Fibroblast of peridontal ligament (primary cell): ENCODE data around the gene GNB1L.
"Not testable (repeated sequence)": the region's sequence is repeated elsewhere in the genome, so short reads cannot be mapped to it uniquely, and the experiment has no call there.

ENCODE experiments used
- DNase-seq: peaks from one replicate; pipeline ENCODE4 v3.0.0-alpha.2; 2010; ENCODE audit errors: extremely low read depth

GNB1L gene

GRCh38 chr22:19843857-19844376, 10.8 kb downstream of the GNB1L start:
- DNase-seq: no peak

DNA sequence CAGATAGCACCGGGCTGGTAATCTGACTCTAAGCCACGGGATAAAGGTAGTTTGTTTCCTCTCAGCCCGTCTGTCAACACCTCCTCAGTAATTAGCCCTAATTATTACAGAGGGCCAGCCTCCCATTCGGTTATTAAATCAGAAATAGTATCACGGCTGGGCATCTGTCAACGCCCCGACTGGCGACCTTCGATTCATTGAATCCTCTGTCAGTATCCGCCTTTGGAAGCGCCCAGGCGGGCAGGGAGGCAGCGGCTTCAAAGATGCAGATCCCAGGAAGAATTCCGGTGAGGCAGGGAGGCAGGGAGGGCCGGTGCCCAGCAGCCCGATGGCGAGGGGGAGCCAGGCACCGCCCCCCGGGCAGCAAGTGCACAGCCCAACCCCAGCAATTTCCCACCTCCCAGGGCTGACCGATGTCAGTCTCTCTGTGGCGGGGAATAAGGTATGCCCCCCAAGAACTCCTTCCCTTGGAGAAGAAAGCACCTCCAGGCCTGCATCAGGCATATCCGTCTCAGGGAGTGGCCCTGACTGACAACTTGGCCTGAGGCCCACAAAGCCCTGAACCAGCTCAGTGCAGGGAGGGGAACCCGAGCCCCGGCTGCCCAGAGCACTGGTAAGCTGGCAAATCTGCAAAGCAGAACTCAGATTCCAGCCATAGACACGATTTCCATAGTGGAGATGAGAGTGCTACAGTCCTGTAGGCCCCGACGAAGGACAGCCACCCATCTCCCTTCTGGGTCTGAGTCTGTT, 11.4 kb downstream of the GNB1L start:
- no peak for DNase-seq

GRCh38 chr22:19842393-19843106, 12.1 kb downstream of the GNB1L start:
- no peak for DNase-seq

- no peak for DNase-seq
Measured at GRCh38 chr22:19841641-19842392, 12.9 kb downstream of the GNB1L start.

DNA sequence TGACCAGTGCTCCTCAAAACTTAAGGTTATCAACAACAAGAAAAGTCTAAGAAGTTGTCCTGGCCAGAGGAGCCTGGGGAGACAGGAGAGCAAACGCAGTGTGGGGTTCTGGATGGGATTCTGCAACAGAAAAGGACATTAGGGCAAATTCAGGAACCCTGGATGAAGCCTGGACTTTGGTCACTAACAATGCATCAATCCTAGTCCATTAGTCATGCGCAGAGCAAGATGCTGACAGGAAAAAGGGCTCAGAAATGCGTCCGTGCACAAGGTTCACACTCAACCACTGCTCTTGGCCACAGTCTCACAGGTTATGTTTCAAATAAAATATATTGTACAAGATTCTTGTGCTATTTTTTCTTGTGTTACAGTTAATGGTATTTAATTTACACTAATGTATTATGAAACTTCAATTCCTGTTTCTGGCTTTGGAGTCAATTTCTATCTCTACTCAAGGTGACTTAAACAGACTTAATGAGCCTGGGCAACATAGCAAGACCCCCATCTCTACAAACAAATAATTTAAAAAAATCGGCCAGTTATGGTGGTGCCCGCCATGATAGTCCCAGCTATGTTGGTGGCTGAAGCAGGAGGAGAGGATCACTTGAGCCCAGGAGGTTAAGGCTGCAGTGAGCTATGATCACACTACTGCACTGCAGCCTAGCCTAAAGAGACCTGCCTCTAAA, 13.6 kb downstream of the GNB1L start:
- DNase-seq: no peak

GRCh38 chr22:19840059-19840458, 14.6 kb downstream of the GNB1L start:
- DNase-seq: no peak

DNA sequence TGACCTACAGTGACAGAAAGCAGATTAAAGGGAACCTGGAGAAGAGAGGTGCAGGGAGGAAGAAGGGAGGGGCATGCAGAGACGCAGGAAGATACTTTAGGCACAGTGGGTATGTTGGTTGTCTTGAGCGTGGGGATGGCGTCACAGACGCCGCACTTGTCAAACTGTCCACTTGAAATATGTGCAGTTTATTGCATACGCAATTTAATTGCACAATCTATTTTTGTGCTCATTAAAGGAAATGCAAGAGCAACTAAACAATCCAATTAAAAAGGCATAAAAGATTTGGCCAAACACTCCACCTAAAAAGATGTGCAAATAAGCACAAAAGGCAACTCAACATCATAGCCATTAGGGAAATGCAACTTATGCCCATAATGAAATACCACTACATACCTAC, 16.8 kb downstream of the GNB1L start:
- DNase-seq: no peak

- DNase-seq: peak; percentile 37
Measured at GRCh38 chr22:19836512-19836911, 18.2 kb downstream of the GNB1L start.

DNA sequence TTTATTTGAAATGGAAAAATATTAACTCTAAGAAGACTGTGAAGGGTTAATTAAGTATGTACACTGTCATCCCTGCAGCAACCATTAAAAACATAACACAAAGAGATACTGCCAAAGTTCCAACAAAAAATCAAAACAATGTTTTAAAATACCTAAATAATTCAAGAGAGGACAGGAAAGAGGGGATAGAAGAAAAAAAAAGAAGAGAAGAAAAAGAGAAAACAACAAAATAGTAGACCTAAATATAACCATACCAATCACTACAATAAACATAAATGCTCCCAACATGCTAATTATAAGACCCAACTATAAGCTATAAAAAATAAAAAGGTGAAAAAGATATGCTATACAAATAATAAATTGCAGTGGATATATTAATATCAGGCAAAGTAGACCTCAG, 20.1 kb downstream of the GNB1L start:
- DNase-seq: no peak

GRCh38 chr22:19833327-19833726, 21.3 kb downstream of the GNB1L start:
- DNase-seq: not testable (repeated sequence)

DNA sequence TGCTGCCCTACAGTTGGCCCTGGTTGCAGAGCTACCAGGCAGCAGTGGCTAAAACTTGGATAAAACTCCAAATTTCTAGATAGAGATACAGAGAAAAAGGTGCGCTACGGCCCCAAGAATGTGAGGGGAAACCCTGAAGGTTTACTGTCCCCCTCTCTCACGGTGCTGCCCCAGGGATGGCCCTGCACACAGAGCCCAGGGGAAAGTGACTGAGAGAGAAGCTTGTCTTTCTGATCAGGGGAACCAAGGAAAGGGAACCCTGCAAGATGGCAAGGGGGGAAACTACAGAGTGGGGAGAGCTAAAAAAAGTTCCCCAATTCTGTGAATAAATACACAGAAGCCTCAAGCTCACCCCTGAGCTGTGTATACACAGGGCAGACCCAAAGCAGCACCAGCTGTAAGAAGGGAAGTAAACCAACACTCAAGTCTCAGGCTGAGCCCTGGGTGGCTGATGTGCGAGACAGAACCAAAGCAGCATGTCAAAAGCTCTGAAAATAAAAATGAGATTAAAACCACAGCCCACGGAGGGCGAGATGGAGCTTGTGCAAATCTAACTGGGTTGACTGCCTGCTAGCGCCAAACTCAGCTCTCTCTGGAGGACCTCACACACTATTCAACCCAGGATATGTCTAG, 22.1 kb downstream of the GNB1L start:
- peak; percentile 45 for DNase-seq

GRCh38 chr22:19831979-19832378, 22.7 kb downstream of the GNB1L start:
- not testable (repeated sequence) for DNase-seq

- DNase-seq: no peak
Measured at GRCh38 chr22:19831016-19831415, 23.7 kb downstream of the GNB1L start.

GRCh38 chr22:19828035-19828401, 26.7 kb downstream of the GNB1L start:
- DNase-seq: no peak

- no peak for DNase-seq
Measured at GRCh38 chr22:19827341-19828034, 27.2 kb downstream of the GNB1L start.

- no peak for DNase-seq
Measured at GRCh38 chr22:19826619-19826950, 28.1 kb downstream of the GNB1L start.

DNA sequence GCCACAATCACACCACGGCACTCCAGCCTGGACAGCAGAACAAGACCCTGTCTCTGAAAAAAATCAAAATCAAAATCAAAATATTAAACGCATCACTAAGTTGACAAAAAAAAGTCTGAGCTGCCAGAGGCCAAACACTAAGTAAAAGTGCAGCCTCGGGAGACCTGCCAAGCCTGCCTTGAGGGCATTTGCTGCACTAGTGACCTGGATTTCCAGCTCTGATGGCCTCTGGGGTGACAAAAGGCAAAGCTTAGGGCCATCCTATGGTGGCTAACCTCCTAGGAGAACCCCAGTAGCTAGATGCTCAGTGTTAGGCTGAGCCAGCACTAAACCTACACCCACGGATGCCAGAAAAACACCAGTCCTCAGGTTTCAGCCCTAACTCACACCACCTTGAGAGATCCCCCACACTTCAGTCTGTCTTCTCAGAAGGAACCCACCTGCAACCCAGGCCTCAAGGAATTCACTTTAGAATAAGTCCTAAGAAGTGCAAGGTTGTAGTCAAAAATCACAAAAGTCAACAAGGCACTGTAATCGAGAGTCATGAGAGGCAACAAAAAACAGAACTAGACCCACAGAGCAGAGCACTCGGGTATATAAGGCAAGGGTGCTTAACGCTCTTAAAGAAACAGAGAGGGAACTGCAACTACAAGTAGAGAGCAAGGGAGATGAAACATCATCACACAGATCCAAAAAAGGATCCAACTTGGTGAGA, 28.6 kb downstream of the GNB1L start:
- no peak for DNase-seq

GRCh38 chr22:19824926-19825339, 29.7 kb downstream of the GNB1L start:
- DNase-seq: no peak

GRCh38 chr22:19824212-19824925, 30.3 kb downstream of the GNB1L start:
- DNase-seq: no peak

DNA sequence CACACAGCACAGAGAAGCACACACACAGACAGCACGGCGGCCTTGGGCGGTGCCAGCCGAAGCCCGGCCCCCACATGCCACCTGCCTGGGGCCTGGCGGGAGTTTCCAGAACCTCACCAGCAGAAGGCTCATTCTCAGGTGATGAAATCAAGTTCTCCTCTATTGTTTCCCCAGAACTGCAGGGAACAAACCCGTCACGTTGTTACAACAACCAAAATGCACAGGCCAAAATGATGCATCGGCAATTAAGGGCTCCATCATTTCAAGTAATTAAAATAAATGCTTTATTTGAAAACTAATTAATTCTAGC, 30.8 kb downstream of the GNB1L start:
- DNase-seq: no peak
